NCI-H1417 treated with DMSO at 0.1 percent for 48 hours (cell line): ENCODE results near the gene PNCK.

Experiments used
- DNase-seq: peaks from one replicate; lab custom pipeline; 2025; lab: John Stamatoyannopoulos, UW

The PNCK gene

GRCh38 chrX:153627675-153628111, 45.9 kb downstream of the PNCK start:
- no peak for DNase-seq

GRCh38 chrX:153626863-153627674, 46.5 kb downstream of the PNCK start:
- no peak for DNase-seq

- DNase-seq, result no peak
These were observed 47.5 kb downstream of the PNCK start for GRCh38 chrX:153626025-153626633.

- no peak for DNase-seq
These were observed 48.2 kb downstream of the PNCK start for GRCh38 chrX:153625271-153626024.

GRCh38 chrX:153624196-153625091, 49.2 kb downstream of the PNCK start:
- no peak for DNase-seq

- no peak for DNase-seq
These were observed 50.1 kb downstream of the PNCK start for GRCh38 chrX:153623310-153624029.

GRCh38 chrX:153622661-153623309, 50.8 kb downstream of the PNCK start:
- no peak for DNase-seq

- no peak for DNase-seq
These were observed 51.5 kb downstream of the PNCK start for GRCh38 chrX:153621949-153622598.

- DNase-seq, result no peak
These were observed 53.0 kb downstream of the PNCK start for GRCh38 chrX:153620576-153620975.
